ENCODE results near the gene ANKFN1.

GRCh38 chr17:56297184-56297583 lies 143.9 kb downstream of the ANKFN1 start:
- TF ChIP-seq RAD21 (IDR thresholded peaks at IDR 0.05; ENCODE audit: insufficient read depth, low read depth, low read length) (no peak), PKNOX1 (IDR thresholded peaks at IDR 0.05) (no peak), ETV6 (conservative IDR thresholded peaks at IDR 0.05 in 1 of 2, IDR thresholded peaks at IDR 0.05 in 1 of 2; ENCODE audit: borderline replicate concordance in 1 of 2, low read depth in 1 of 2) (no peak), POLR2A (IDR thresholded peaks at IDR 0.05; ENCODE audit: low read depth, low read length) (no peak), JUND (IDR thresholded peaks at IDR 0.05; ENCODE audit: low read depth, low read length) (no peak), RFX5 (IDR thresholded peaks at IDR 0.05; ENCODE audit: low read depth, low read length) (no peak)
